OCI-LY3 (cell line): Measurements from ENCODE around the gene PBX3.

Experiments
- H2AFZ ChIP-seq: fragments of 200-600, 300-600 bp; shearing (Covaris generic); 2 replicates; pipeline ENCODE4 v1.6.0; 2014; ENCODE audit warnings: antibody characterized with exemption, low read depth, low read length
- H3K27ac ChIP-seq: fragments of 200-600, 300-600 bp; sonication (generic); 2 replicates; pipeline ENCODE4 v1.5.1; 2014; ENCODE audit warnings: mild to moderate bottlenecking, low read length, moderate library complexity, mixed read lengths
- H3K27me3 ChIP-seq: fragments of 200-600, 300-600 bp; sonication (generic); 2 replicates; pipeline ENCODE4 v1.6.1; 2014; ENCODE audit warnings: low read depth, low read length, mixed read lengths
- H3K36me3 ChIP-seq: fragments of 200-600, 300-600 bp; sonication (generic); replicated peaks from 2 replicates; pipeline ENCODE3; 2014; ENCODE audit warnings: low read depth, low read length, mixed read lengths
- H3K4me1 ChIP-seq: fragments of 300-600, 200-600 bp; sonication (generic); 2 replicates; pipeline ENCODE4 v1.6.1; 2014; ENCODE audit warnings: low read length, mixed read lengths
- H3K4me2 ChIP-seq: fragments of 200-600, 300-600 bp; sonication (generic); 2 replicates; pipeline ENCODE4 v1.6.1; 2014; ENCODE audit warnings: low read length, mixed read lengths
- H3K4me3 ChIP-seq: fragments of 300-600, 200-600 bp; sonication (generic); 2 replicates; pipeline ENCODE4 v1.5.1; 2014; ENCODE audit warnings: antibody characterized with exemption, mild to moderate bottlenecking, low read length, moderate library complexity
- H3K79me2 ChIP-seq: fragments of 300-600, 200-600 bp; shearing (Covaris generic); 2 replicates; pipeline ENCODE4 v1.6.1; 2014; ENCODE audit warnings: mild to moderate bottlenecking, low read length, mixed read lengths
- H3K9ac ChIP-seq: fragments of 300-600, 200-600 bp; shearing (Covaris generic); 2 replicates; pipeline ENCODE4 v1.6.0; 2014; ENCODE audit warnings: mild to moderate bottlenecking, low read length, moderate library complexity
- H3K9me3 ChIP-seq: fragments of 200-600, 300-600 bp; shearing (Covaris generic); 2 replicates; pipeline ENCODE4 v1.6.1; 2014; ENCODE audit warnings: low read length, mixed read lengths; ENCODE audit not compliant: insufficient read depth
- H4K20me1 ChIP-seq: fragments of 200-600, 300-600 bp; sonication (generic); 2 replicates; pipeline ENCODE4 v1.6.1; 2016; ENCODE audit warnings: low read length, mixed read lengths; ENCODE audit not compliant: insufficient read depth
- CTCF ChIP-seq: fragments of 200-600, 300-600 bp; sonication (generic); IDR thresholded peaks from 2 replicates; pipeline ENCODE4 v1.5.1; 2014; ENCODE audit warnings: antibody characterized with exemption, low read length, low read depth
- EZH2phosphoT487 ChIP-seq: fragments of 200-600 bp; shearing (Covaris generic); IDR thresholded peaks from 2 replicates; pipeline ENCODE4 v1.6.1; 2018; ENCODE audit warnings: antibody characterized with exemption, mixed run types, low read depth

Gene PBX3

DNA sequence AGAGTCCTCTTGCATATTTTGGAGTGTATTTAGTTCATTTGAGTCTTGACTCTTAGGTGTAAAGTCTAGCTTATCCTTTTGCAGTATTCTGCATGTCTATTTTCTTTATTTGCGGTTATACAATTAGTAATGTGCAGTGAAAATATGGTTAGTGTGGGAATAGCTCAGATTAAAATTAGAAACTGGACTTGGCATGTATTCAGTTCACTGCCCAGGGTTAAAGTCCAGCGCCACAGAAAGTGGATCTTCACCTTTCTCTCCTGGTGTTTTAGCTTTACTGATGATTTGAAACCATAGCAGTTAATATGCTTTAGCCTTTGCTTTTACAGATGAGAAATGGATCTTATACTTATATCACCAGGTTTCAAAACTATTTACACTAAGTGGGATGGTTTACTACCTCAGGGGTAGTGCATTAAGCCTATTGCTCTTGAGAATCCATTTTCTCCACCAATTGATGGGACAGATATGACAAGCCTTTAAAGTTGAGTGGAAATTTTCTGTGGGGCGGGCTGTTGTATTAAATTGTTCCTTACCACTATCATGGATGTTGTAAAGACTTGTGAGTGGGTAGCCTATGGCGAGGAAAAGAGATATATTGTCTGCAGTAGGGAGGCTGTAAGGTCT lies 48.9 kb downstream of the PBX3 start:
- H3K27ac ChIP-seq: no peak overlapping the region
- TF ChIP-seq CTCF (no peak), EZH2phosphoT487 (no peak)

GRCh38 chr9:125797930-125798329 lies 50.8 kb downstream of the PBX3 start:
- H3K36me3 ChIP-seq: no peaks in the 10 kb centered on the region
- H3K4me1 ChIP-seq: no peaks in the 10 kb centered on the region
- H3K9ac ChIP-seq: no peak overlapping the region
- no peaks in the 10 kb centered on the region for H3K79me2 ChIP-seq
- no peak overlapping the region for H3K4me2 ChIP-seq
- no peaks in the 10 kb centered on the region for H3K27me3 ChIP-seq
- no peak overlapping the region for H3K27ac ChIP-seq
- no peak overlapping the region for H2AFZ ChIP-seq
- no peak overlapping the region for H3K4me3 ChIP-seq
- H3K9me3 ChIP-seq: no peaks in the 10 kb centered on the region
- TF ChIP-seq CTCF: no peak
- no peak for TF ChIP-seq EZH2phosphoT487
- no peaks in the 10 kb centered on the region for H4K20me1 ChIP-seq

More for the DNA sequence above, 48.9 kb downstream of the PBX3 start:
- Histone ChIP-seq H3K4me1 (no peaks in the 10 kb centered on the region), H2AFZ (no peak overlapping the region), H3K9me3 (no peaks in the 10 kb centered on the region), H3K79me2 (no peaks in the 10 kb centered on the region), H3K36me3 (no peaks in the 10 kb centered on the region), H3K4me2 (no peak overlapping the region), H4K20me1 (no peaks in the 10 kb centered on the region), H3K27me3 (no peaks in the 10 kb centered on the region), H3K4me3 (no peak overlapping the region), H3K9ac (no peak overlapping the region)

DNA sequence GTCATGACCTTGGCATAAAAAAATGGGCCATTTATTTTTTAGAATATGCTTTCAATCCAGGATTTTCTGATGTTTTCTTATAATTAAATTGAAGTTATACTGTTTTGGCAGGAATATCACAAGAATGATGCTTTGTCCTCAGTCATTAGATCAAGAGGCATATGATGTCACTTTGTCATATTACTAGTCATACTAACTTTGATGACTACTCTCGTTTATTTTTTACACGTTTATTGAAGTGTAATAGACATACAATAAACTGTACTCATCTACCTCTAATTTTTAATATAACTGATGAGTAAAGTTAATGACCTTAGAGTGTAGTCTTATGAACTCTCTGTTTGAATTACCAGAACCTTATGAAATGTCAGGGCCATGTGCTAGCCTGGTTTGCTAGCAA lies 56.4 kb downstream of the PBX3 start:
- TF ChIP-seq CTCF: no peak
- TF ChIP-seq EZH2phosphoT487: no peak
- Histone ChIP-seq H3K79me2 (no peaks in the 10 kb centered on the region), H4K20me1 (no peaks in the 10 kb centered on the region), H3K27me3 (no peaks in the 10 kb centered on the region), H3K4me1 (no peaks in the 10 kb centered on the region), H2AFZ (no peak overlapping the region), H3K9ac (no peak overlapping the region), H3K27ac (no peak overlapping the region), H3K4me2 (no peak overlapping the region), H3K9me3 (no peaks in the 10 kb centered on the region), H3K36me3 (no peaks in the 10 kb centered on the region), H3K4me3 (no peak overlapping the region)

- TF ChIP-seq EZH2phosphoT487 (no peak), CTCF (no peak)
- Histone ChIP-seq H3K9ac (no peak overlapping the region), H3K4me1 (no peaks in the 10 kb centered on the region), H4K20me1 (no peaks in the 10 kb centered on the region), H3K79me2 (no peaks in the 10 kb centered on the region), H3K4me3 (no peak overlapping the region), H2AFZ (no peak overlapping the region), H3K4me2 (no peak overlapping the region), H3K36me3 (no peaks in the 10 kb centered on the region), H3K9me3 (no peaks in the 10 kb centered on the region), H3K27ac (no peak overlapping the region), H3K27me3 (no peaks in the 10 kb centered on the region)
These were observed 57.9 kb downstream of the PBX3 start for GRCh38 chr9:125805057-125805456.
